ENCODE measurements around the gene SLC8A2. TPM values are rescaled to one million over a fixed set of nuclear protein-coding genes. Genes with fewer than 3 reads are reported as not detected.

SLC8A2 gene
- total and polyA plus RNA-seq, 10 of the 15 experiments (the other 5 are each of a cell fraction or from before 2014, with no cell fraction given): not detected

GRCh38 chr19:47491358-47492136, 19.9 kb upstream of the SLC8A2 start:
- no peaks in the 10 kb centered on the region for H3K9me3 ChIP-seq (replicated peaks; ENCODE audit: control insufficient read depth, insufficient read depth, low read length)
- SMC1A ChIA-PET (ENCODE audit: uncharacterized antibody, unreplicated experiment): no interaction called here
- TF ChIP-seq FOXM1 (IDR thresholded peaks at IDR 0.05; ENCODE audit: low read depth, low read length) (no peak), POLR2A (IDR thresholded peaks at IDR 0.05; ENCODE audit: low read depth, low read length) (0 out of 2 replicates have a peak, but pooled peaks have one; percentile 19)
- in situ Hi-C loops (cut with MboI): no loop called here
- FAIRE-seq (no peak), ATAC-seq (no peak), DNase-seq (ENCODE audit: low read depth, low spot score) (no peak)
- no peaks in the 10 kb centered on the region for H3K27me3 ChIP-seq (replicated peaks in 1 of 2; ENCODE audit: control insufficient read depth in 2 of 2, insufficient read depth in 2 of 2, low read length in 1 of 2)
- no peak overlapping the region for H3K4me2 ChIP-seq (ENCODE audit: control insufficient read depth, insufficient read depth)
- CTCF ChIA-PET: interaction anchor here (0.9 kb wide), 1 partner anchor 206 kb away, joined by 3 read pairs; no protein-coding TSS in a partner anchor
- RAD21 ChIA-PET (ENCODE audit: unreplicated experiment): no interaction called here
- 90% methylated on average over 22 of the region's 22 CpGs for WGBS (ENCODE audit: insufficient coverage, insufficient replicate concordance, low lambda C conversion rate, missing lambda C conversion rate)
- H3K4me3 ChIP-seq: no peak overlapping the region
- BruUV-seq (replicated peaks): no TSS peak
- no peaks in the 10 kb centered on the region; the same call in 1 of the 2 replicates for H4K20me1 ChIP-seq (ENCODE audit: control insufficient read depth, insufficient read depth)
- H3K36me3 ChIP-seq (ENCODE audit: control insufficient read depth in 2 of 2, insufficient read depth in 2 of 2, low read length in 1 of 2): peaks cover 18 to 27% of the 10 kb centered on the region in 2 experiments
- intact Hi-C loops (cut with micrococcal nuclease; ENCODE audit: unreplicated experiment): no loop called here
- no peak overlapping the region for H2AFZ ChIP-seq (ENCODE audit: control insufficient read depth, low read depth, low read length)
- H3K9ac ChIP-seq (ENCODE audit: control insufficient read depth, insufficient read depth, low read length): no peak overlapping the region
- POLR2A ChIA-PET: interaction anchor here (0.6 kb wide), 1 partner anchor 62 kb away, joined by 3 read pairs; no protein-coding TSS in a partner anchor
- H3K27ac ChIP-seq (ENCODE audit: control insufficient read depth, insufficient read depth): no peak overlapping the region
- H3K79me2 ChIP-seq (ENCODE audit: control insufficient read depth, insufficient read depth, low read length): no peaks in the 10 kb centered on the region
- peaks cover 14% of the 10 kb centered on the region for H3K4me1 ChIP-seq (ENCODE audit: control insufficient read depth, insufficient read depth, low read length)

DNA sequence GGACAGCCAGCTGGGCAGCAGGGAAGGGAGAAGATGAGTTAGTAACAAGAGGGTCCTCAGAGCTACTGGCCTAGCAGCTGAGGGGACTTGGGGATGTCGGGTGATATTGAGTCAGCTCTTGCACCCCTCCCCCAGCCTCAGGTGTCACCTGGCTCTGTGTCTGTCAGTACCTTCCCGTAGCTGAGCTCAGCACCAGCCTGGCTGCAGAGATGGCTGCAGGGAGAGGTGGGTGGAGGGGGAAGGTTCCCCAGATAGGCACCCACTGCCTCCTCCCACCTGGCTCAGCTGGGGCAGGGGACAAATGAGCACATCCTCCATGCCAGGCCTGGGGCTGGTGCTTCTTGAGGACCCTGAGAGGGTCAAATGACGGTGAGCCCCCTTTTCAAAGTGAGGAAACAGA, 19.2 kb upstream of the SLC8A2 start:
- FAIRE-seq: no peak
- Histone ChIP-seq H3K9me3 (replicated peaks; ENCODE audit: control insufficient read depth, insufficient read depth, low read length) (no peaks in the 10 kb centered on the region), H3K79me2 (ENCODE audit: control insufficient read depth, insufficient read depth, low read length) (no peaks in the 10 kb centered on the region; the same call in 1 of the 2 replicates), H3K4me1 (ENCODE audit: control insufficient read depth, insufficient read depth, low read length) (peaks cover 20% of the 10 kb centered on the region), H2AFZ (ENCODE audit: control insufficient read depth, low read depth, low read length) (no peak overlapping the region), H3K9ac (ENCODE audit: control insufficient read depth, insufficient read depth, low read length) (no peak overlapping the region), H3K36me3 (ENCODE audit: control insufficient read depth in 2 of 2, insufficient read depth in 2 of 2, low read length in 1 of 2) (peaks cover 20 to 26% of the 10 kb centered on the region in 2 experiments), H3K4me2 (ENCODE audit: control insufficient read depth, insufficient read depth) (no peak overlapping the region), H4K20me1 (ENCODE audit: control insufficient read depth, insufficient read depth) (no peaks in the 10 kb centered on the region; the same call in 1 of the 2 replicates), H3K4me3 (no peak overlapping the region), H3K27me3 (replicated peaks in 1 of 2; ENCODE audit: control insufficient read depth in 2 of 2, insufficient read depth in 2 of 2, low read length in 1 of 2) (no peaks in the 10 kb centered on the region), H3K27ac (ENCODE audit: control insufficient read depth, insufficient read depth) (no peak overlapping the region)
- ChIA-PET SMC1A (ENCODE audit: uncharacterized antibody, unreplicated experiment) (interaction anchor here (0.6 kb wide), 1 partner anchor 262 kb away, joined by 3 read pairs; no protein-coding TSS in a partner anchor), CTCF (interaction anchor here (0.6 to 0.9 kb wide), 2 partner anchors 25 to 206 kb away, joined by 3 read pairs; no protein-coding TSS in a partner anchor), POLR2A (no interaction called here), RAD21 (ENCODE audit: unreplicated experiment) (no interaction called here)
- WGBS (ENCODE audit: insufficient coverage, insufficient replicate concordance, low lambda C conversion rate, missing lambda C conversion rate): 40% methylated on average over 3 of the region's 3 CpGs
- no peak for DNase-seq (ENCODE audit: low read depth, low spot score)
- in situ Hi-C loops (cut with MboI) (no loop called here), intact Hi-C loops (cut with micrococcal nuclease; ENCODE audit: unreplicated experiment) (no loop called here)
- BruUV-seq (replicated peaks): no TSS peak
- no peak for ATAC-seq
- TF ChIP-seq ZNF384 (IDR thresholded peaks at IDR 0.05; ENCODE audit: borderline replicate concordance, low read depth, low read length) (no peak), ZNF207 (IDR thresholded peaks at IDR 0.05; ENCODE audit: borderline replicate concordance) (no peak), NFIC (IDR thresholded peaks at IDR 0.05; ENCODE audit: low read depth, low read length) (no peak), NR2C2 (IDR thresholded peaks at IDR 0.05; ENCODE audit: borderline replicate concordance, control insufficient read depth, insufficient read length, low read depth) (no peak), SRF (IDR thresholded peaks at IDR 0.05; ENCODE audit: low read depth in 2 of 2, low read length in 2 of 2) (no peak), EP300 (IDR thresholded peaks at IDR 0.05; ENCODE audit: borderline replicate concordance in 1 of 2, control insufficient read depth in 1 of 2, low read depth in 2 of 2, low read length in 2 of 2) (no peak), STAT3 (IDR thresholded peaks at IDR 0.05; ENCODE audit: low read depth, low read length) (no peak), NRF1 (conservative IDR thresholded peaks at IDR 0.05; ENCODE audit: low read depth, low read length) (no peak), E2F4 (IDR thresholded peaks at IDR 0.05; ENCODE audit: low read depth, low read length) (no peak), ZNF217 (IDR thresholded peaks at IDR 0.05) (no peak)
